ENCODE data around the gene SMOC2.

The SMOC2 gene

GRCh38 chr6:168490757-168491156 is 49.8 kb downstream of the SMOC2 start:
- Mint-ChIP-seq H3K4me3 (no peak overlapping the region), H3K4me1 (peaks cover 1% of the 10 kb centered on the region), H3K27me3 (ENCODE audit: low read depth, poor library complexity) (peaks cover 14% of the 10 kb centered on the region), H3K9me3 (no peaks in the 10 kb centered on the region), H3K36me3 (ENCODE audit: low read depth) (no peaks in the 10 kb centered on the region), H3K27ac (no peak overlapping the region)
- no peak for TF ChIP-seq CTCF (IDR thresholded peaks at IDR 0.05)
- DNase-seq: no peak

GRCh38 chr6:168493976-168494375 is 53.0 kb downstream of the SMOC2 start:
- Mint-ChIP-seq H3K4me3 (no peak overlapping the region), H3K36me3 (ENCODE audit: low read depth) (no peaks in the 10 kb centered on the region), H3K27ac (no peak overlapping the region), H3K27me3 (ENCODE audit: low read depth, poor library complexity) (peaks cover 11% of the 10 kb centered on the region), H3K9me3 (no peaks in the 10 kb centered on the region), H3K4me1 (peaks cover 24% of the 10 kb centered on the region)
- no peak for TF ChIP-seq CTCF (IDR thresholded peaks at IDR 0.05)
- DNase-seq: no peak

GRCh38 chr6:168494726-168495125 is 53.7 kb downstream of the SMOC2 start:
- Mint-ChIP-seq H3K36me3 (ENCODE audit: low read depth) (no peaks in the 10 kb centered on the region), H3K9me3 (no peaks in the 10 kb centered on the region), H3K27ac (no peak overlapping the region), H3K4me3 (no peak overlapping the region), H3K4me1 (peaks cover 24% of the 10 kb centered on the region), H3K27me3 (ENCODE audit: low read depth, poor library complexity) (peaks cover 11% of the 10 kb centered on the region)
- no peak for DNase-seq
- TF ChIP-seq CTCF (IDR thresholded peaks at IDR 0.05): no peak

- Mint-ChIP-seq H3K27me3 (ENCODE audit: low read depth, poor library complexity) (peaks cover 11% of the 10 kb centered on the region), H3K4me3 (no peak overlapping the region), H3K27ac (no peak overlapping the region), H3K4me1 (peaks cover 24% of the 10 kb centered on the region), H3K9me3 (no peaks in the 10 kb centered on the region), H3K36me3 (ENCODE audit: low read depth) (no peaks in the 10 kb centered on the region)
- TF ChIP-seq CTCF (IDR thresholded peaks at IDR 0.05): no peak
- no peak for DNase-seq
These were observed 54.1 kb downstream of the SMOC2 start for GRCh38 chr6:168495133-168495532.

GRCh38 chr6:168495636-168496035 is 54.7 kb downstream of the SMOC2 start:
- TF ChIP-seq CTCF (IDR thresholded peaks at IDR 0.05): no peak
- peaks cover 8% of the 10 kb centered on the region for H3K27me3 Mint-ChIP-seq (ENCODE audit: low read depth, poor library complexity)

GRCh38 chr6:168496139-168496996 is 55.4 kb downstream of the SMOC2 start:
- Mint-ChIP-seq H3K27me3 (ENCODE audit: low read depth, poor library complexity) (peaks cover 4% of the 10 kb centered on the region), H3K27ac (no peak overlapping the region), H3K4me1 (peaks cover 24% of the 10 kb centered on the region), H3K36me3 (ENCODE audit: low read depth) (no peaks in the 10 kb centered on the region), H3K9me3 (no peaks in the 10 kb centered on the region), H3K4me3 (no peak overlapping the region)
- DNase-seq: no peak
- TF ChIP-seq CTCF (IDR thresholded peaks at IDR 0.05): no peak

More at GRCh38 chr6:168495636-168496035, 54.7 kb downstream of the SMOC2 start:
- Mint-ChIP-seq H3K9me3 (no peaks in the 10 kb centered on the region), H3K4me3 (no peak overlapping the region), H3K27ac (no peak overlapping the region), H3K4me1 (peaks cover 24% of the 10 kb centered on the region), H3K36me3 (ENCODE audit: low read depth) (no peaks in the 10 kb centered on the region)
- no peak for DNase-seq

All from nephron progenitor cell (in vitro differentiated cells).